ENCODE results near the gene IPO11. TPM values are rescaled to one million over a fixed set of nuclear protein-coding genes. Genes with fewer than 3 reads are reported as not detected.
"Not testable (repeated sequence)": the region's sequence is repeated elsewhere in the genome, so short reads cannot be mapped to it uniquely, and the experiment has no call there.

IPO11 gene
- total RNA-seq, 1 experiment from 2014 or later: 29.3 TPM

GRCh38 chr5:62643556-62644451 lies 231.2 kb downstream of the IPO11 start:
- DNase-seq (ENCODE audit: low read depth): no peak

GRCh38 chr5:62645223-62645622 lies 232.7 kb downstream of the IPO11 start:
- no peak for DNase-seq (ENCODE audit: low read depth)

GRCh38 chr5:62647241-62647640 lies 234.7 kb downstream of the IPO11 start:
- no peak for DNase-seq (ENCODE audit: low read depth)

- no peak for DNase-seq (ENCODE audit: low read depth)
These were observed 236.5 kb downstream of the IPO11 start for GRCh38 chr5:62649025-62649424.

GRCh38 chr5:62649476-62650113 lies 237.0 kb downstream of the IPO11 start:
- no peak for DNase-seq (ENCODE audit: low read depth)

GRCh38 chr5:62650197-62650596 lies 237.6 kb downstream of the IPO11 start:
- no peak for DNase-seq (ENCODE audit: low read depth)

GRCh38 chr5:62652225-62652624 lies 239.7 kb downstream of the IPO11 start:
- no peak for DNase-seq (ENCODE audit: low read depth)

GRCh38 chr5:62653001-62653863 lies 240.7 kb downstream of the IPO11 start:
- no peak for DNase-seq (ENCODE audit: low read depth)

GRCh38 chr5:62653864-62654575 lies 241.5 kb downstream of the IPO11 start:
- no peak for DNase-seq (ENCODE audit: low read depth)

GRCh38 chr5:62657772-62658171 lies 245.2 kb downstream of the IPO11 start:
- DNase-seq (ENCODE audit: low read depth): not testable (repeated sequence)

- DNase-seq (ENCODE audit: low read depth): no peak
These were observed 248.6 kb downstream of the IPO11 start for GRCh38 chr5:62661126-62661525.

- DNase-seq (ENCODE audit: low read depth): no peak
These were observed 250.0 kb downstream of the IPO11 start for GRCh38 chr5:62662521-62662920.

- no peak for DNase-seq (ENCODE audit: low read depth)
These were observed 258.9 kb downstream of the IPO11 start for GRCh38 chr5:62671479-62671878.

- not testable (repeated sequence) for DNase-seq (ENCODE audit: low read depth)
These were observed 264.0 kb downstream of the IPO11 start for GRCh38 chr5:62676596-62676995.

Other genes with a start within 250 kb of the IPO11 start
- 49.4 and 58.1 TPM in 2 replicates for gene KIF2A, start 106.6 kb upstream of the IPO11 start, total RNA-seq (2014; rRNA removed)
- 38.3 and 39.5 TPM in 2 replicates for gene DIMT1, start 8.9 kb upstream of the IPO11 start, total RNA-seq (2014; rRNA removed)
- 0.17 and 0.83 TPM in 2 replicates for gene LRRC70, start 166.1 kb downstream of the IPO11 start, total RNA-seq (2014; rRNA removed)